Gastroesophageal sphincter (tissue), 4 donors: ENCODE data around the gene FBLIM1. TPM values are rescaled to one million over a fixed set of nuclear protein-coding genes. Genes with fewer than 3 reads are reported as not detected.

Source experiments
- ATAC-seq: fragments of 150-250 bp; one replicate; pipeline ENCODE4 v1.9.1; 2016; ENCODE audit warnings: mild to moderate bottlenecking, moderate library complexity
- H3K27ac ChIP-seq, 4 donors: fragments of 200-600 bp; sonication (generic) in 3 of 4; 1 replicate in 3 of 4; 2 replicates in 1 of 4; pipeline ENCODE4 v1.5.1; 2016 to 2019
- H3K27me3 ChIP-seq: fragments of 200-600 bp; sonication (generic); one replicate; pipeline ENCODE4 v1.5.1; 2019
- H3K36me3 ChIP-seq, 2 donors: fragments of 200-600 bp; sonication (generic); one replicate each; pipeline ENCODE4 v1.5.1; 2019; ENCODE audit warnings: control low read depth in 1 of 2
- H3K4me1 ChIP-seq, 3 donors: fragments of 200-600 bp; sonication (generic); 1 replicate in 2 of 3; 2 replicates in 1 of 3; pipeline ENCODE4 v1.5.1; 2016 to 2019; ENCODE audit warnings: control low read depth in 2 of 3
- H3K4me3 ChIP-seq, 2 donors: fragments of 200-600 bp; sonication (generic); one replicate each; pipeline ENCODE4 v1.5.1; 2019; ENCODE audit warnings: mild to moderate bottlenecking in 1 of 2, moderate library complexity in 1 of 2
- H3K9me3 ChIP-seq, 3 donors: fragments of 200-600 bp; sonication (generic); one replicate each; pipeline ENCODE4 v1.5.1; 2017 to 2019; ENCODE audit warnings: control low read depth in 2 of 3
- CTCF ChIP-seq, 4 experiments: fragments of 200-600 bp in 2 of 4; fragments of 450-650 bp in 2 of 4; sonication (generic) in 1 of 4; IDR thresholded peaks; one replicate each; pipeline ENCODE4 v1.5.1; 2017 to 2019; ENCODE audit warnings: antibody characterized with exemption in 4 of 4, mild to moderate bottlenecking in 2 of 4, moderate library complexity in 2 of 4
- EP300 ChIP-seq: sonication (generic); formaldehyde crosslinking; IDR thresholded peaks from one replicate; pipeline ENCODE4 v1.6.1; 2017; ENCODE audit warnings: antibody characterized with exemption, mild to moderate bottlenecking
- POLR2A ChIP-seq, 2 donors: fragments of 450-650 bp; IDR thresholded peaks; one replicate each; pipeline ENCODE4 v1.6.1; 2017; ENCODE audit warnings: antibody characterized with exemption in 2 of 2, mild to moderate bottlenecking in 2 of 2, moderate library complexity in 1 of 2
- POLR2AphosphoS5 ChIP-seq: sonication (generic); formaldehyde crosslinking; IDR thresholded peaks from one replicate; pipeline ENCODE4 v1.6.1; 2017; ENCODE audit warnings: antibody characterized with exemption
- WGBS, 2 donors: methylation state at CpG; one replicate each; pipeline ENCODE4 v1.1.5; 2018; ENCODE audit warnings: low coverage in 1 of 2; 5-methylcytosine and 5-hydroxymethylcytosine counted together
- total RNA-seq, 4 donors: library from RNA; depleted of rRNA; stranded (reverse); fragments of >200 nt; gene quantifications; one replicate each; pipeline ENCODE4 v1.1.0, GENCODE V29; 2016

FBLIM1 gene
- total RNA-seq, 4 donors from 2014 or later: 40.4 to 106 (median 47.0) TPM

DNA sequence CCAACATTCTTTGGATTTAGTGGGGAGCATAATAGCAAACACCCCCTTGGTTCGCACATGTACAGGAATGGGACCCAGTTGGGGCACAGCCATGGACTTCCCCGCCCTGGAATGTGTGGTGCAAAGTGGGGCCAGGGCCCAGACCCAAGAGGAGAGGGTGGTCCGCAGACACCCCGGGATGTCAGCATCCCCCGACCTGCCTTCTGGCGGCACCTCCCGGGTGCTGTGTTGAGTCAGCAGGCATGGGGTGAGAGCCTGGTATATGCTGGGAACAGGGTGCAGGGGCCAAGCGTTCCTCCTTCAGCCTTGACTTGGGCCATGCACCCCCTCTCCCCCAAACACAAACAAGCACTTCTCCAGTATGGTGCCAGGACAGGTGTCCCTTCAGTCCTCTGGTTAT, 27.1 kb downstream of the FBLIM1 start:
- TF ChIP-seq EP300: no peak
- no peak for TF ChIP-seq CTCF (IDR thresholded peaks at IDR 0.05)
- no peak for TF ChIP-seq POLR2AphosphoS5
- TF ChIP-seq POLR2A (IDR thresholded peaks at IDR 0.05): no peak
- no peak overlapping the region for H3K27ac ChIP-seq
- no peak overlapping the region for H3K4me3 ChIP-seq
- peak; percentile 20 for ATAC-seq
- peaks cover 0 to 12% (median 4%) of the 10 kb centered on the region in 3 donors for H3K4me1 ChIP-seq
- H3K9me3 ChIP-seq: no peaks in the 10 kb centered on the region
- peaks cover 0 to 49% of the 10 kb centered on the region in 2 donors for H3K36me3 ChIP-seq
- 63 to 93% methylated on average over 2 of the region's 8 CpGs for WGBS, 2 donors
- H3K27me3 ChIP-seq: no peaks in the 10 kb centered on the region

DNA sequence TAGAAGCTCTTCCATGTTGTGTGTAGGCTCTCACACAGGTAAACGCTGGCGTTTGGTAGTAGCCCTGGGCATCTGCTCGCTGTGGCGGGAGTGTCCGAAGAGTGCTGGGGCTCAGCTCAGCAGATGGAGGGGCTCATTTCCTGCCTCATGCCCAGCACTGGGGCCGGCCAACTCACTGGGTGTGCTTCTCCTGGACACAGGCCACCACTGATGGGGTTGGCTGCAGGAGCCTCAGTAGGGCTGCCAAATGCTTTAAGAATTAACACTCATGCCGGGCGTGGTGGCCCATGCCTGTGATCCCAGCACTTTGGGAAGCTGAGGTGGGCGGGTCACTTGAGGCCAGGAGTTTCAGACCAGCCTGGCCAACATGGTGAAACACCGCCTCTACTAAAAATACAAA, 28.0 kb downstream of the FBLIM1 start:
- Histone ChIP-seq H3K27ac (no peak overlapping the region), H3K27me3 (no peaks in the 10 kb centered on the region), H3K4me3 (no peak overlapping the region), H3K36me3 (peaks cover 0 to 41% of the 10 kb centered on the region in 2 donors), H3K9me3 (no peaks in the 10 kb centered on the region), H3K4me1 (peaks cover 0 to 12% (median 4%) of the 10 kb centered on the region in 3 donors)
- TF ChIP-seq EP300 (no peak), POLR2A (IDR thresholded peaks at IDR 0.05) (no peak), POLR2AphosphoS5 (peak; percentile 25), CTCF (IDR thresholded peaks at IDR 0.05) (no peak)
- WGBS, 2 donors: 31% methylated on average over 4 of the region's 10 CpGs; no CpG with 5 or more reads in 1 of the 2 donors
- ATAC-seq: no peak

- H3K36me3 ChIP-seq: peaks cover 0 to 21% of the 10 kb centered on the region in 2 donors
- H3K27ac ChIP-seq: no peak overlapping the region
- TF ChIP-seq EP300 (no peak), CTCF (IDR thresholded peaks at IDR 0.05) (no peak), POLR2A (IDR thresholded peaks at IDR 0.05) (no peak), POLR2AphosphoS5 (no peak)
- no peak for ATAC-seq
- no peak overlapping the region for H3K4me3 ChIP-seq
- peaks cover 0 to 29% (median 6%) of the 10 kb centered on the region in 3 donors for H3K4me1 ChIP-seq
- H3K9me3 ChIP-seq: no peaks in the 10 kb centered on the region
- WGBS, 2 donors: 73 to 86% methylated on average over 6 to 9 of the region's 13 CpGs
- no peaks in the 10 kb centered on the region for H3K27me3 ChIP-seq
Observed at GRCh38 chr1:15788624-15789301, 30.2 kb downstream of the FBLIM1 start.

- Histone ChIP-seq H3K27ac (peak overlapping the region in 3 of 4 donors; percentile 37 to 83 (median 55)), H3K36me3 (no peaks in the 10 kb centered on the region), H3K4me1 (peaks cover 0 to 74% (median 27%) of the 10 kb centered on the region in 3 donors), H3K4me3 (no peak overlapping the region), H3K9me3 (no peaks in the 10 kb centered on the region), H3K27me3 (no peaks in the 10 kb centered on the region)
- WGBS, 2 donors: 93% methylated on average over 2 of the region's 2 CpGs; no CpG with 5 or more reads in 1 of the 2 donors
- no peak for ATAC-seq
- TF ChIP-seq POLR2A (IDR thresholded peaks at IDR 0.05) (no peak), POLR2AphosphoS5 (no peak), CTCF (IDR thresholded peaks at IDR 0.05) (no peak), EP300 (no peak)
Observed at GRCh38 chr1:15796086-15796462, 37.5 kb downstream of the FBLIM1 start.
